ENCODE data around the gene GRK5. TPM values are rescaled to one million over a fixed set of nuclear protein-coding genes. Genes with fewer than 3 reads are reported as not detected.

GRK5 gene
- total RNA-seq, 4 donors from 2014 or later: 11.6 to 38.2 (median 21.4) TPM

DNA sequence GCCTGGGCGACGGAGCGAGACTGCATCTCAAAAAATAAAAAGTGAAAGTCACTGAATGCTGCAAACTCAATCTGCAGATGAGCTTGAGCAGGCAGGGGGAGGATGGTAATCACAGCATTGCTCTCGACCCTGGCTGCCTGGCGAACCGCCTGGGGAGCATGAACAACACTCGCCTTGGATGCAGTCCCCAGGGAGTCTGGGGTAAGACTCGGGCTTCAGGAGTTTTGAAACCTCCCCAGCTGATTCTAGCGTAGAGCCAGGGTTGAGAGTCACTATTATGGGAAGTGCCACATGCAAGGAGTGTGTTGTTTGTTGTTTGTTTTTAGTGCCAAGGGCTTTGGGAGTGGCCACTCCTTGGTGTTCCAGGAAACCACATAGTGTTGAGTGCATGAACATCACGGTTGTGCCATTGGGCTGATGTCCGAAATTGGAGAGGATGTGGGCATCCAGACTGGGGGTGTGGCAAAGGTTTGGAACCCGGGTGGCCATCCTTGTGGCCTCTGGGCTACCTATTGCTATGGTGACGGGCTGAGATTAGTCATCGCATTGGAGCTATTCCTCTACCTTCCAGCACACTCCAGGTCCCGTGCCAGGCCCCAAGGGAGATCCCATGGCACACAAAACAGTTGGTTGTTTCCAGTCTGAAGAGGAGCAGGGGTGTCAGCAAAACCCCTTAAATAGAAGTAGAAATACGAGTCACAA lies 242.5 kb downstream of the GRK5 start:
- no peak for TF ChIP-seq CTCF (IDR thresholded peaks at IDR 0.05; ENCODE audit: low read depth)

DNA sequence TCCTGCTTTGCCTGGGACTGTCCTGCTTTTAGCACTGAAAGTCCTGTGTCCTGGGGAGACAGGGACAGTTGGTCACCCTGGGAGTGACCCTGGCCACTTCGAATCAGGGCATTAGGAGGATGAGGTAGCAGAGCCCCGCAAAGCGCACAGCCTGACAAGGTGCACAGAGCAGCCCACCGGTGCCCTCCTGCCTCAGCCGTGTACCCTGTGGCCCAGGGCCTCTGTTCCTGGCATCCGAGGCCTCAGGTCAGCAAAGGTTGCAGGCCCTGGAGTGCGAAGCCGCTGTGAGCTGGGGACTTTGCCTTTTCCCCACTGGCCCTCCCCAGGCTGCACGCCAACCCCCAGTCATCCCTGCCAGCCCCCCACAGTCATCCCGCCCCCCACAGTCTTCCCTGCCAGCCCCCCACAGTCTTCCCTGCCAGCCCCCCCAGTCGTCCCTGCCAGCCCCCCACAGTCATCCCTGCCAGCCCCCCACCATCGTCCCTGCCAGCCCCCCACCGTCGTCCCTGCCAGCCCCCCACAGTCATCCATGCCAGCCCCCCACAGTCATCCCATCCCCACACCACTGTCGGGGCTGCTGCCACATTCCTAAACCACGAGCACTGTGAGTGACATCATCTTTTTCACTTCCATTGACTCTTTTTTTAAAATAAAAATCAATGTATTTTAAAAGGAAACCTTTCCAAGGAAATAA lies 243.4 kb downstream of the GRK5 start:
- TF ChIP-seq CTCF (IDR thresholded peaks at IDR 0.05; ENCODE audit: low read depth): no peak

- TF ChIP-seq CTCF (IDR thresholded peaks at IDR 0.05; ENCODE audit: low read depth): no peak
Measured at GRCh38 chr10:119451300-119451896, 244.0 kb downstream of the GRK5 start.

GRCh38 chr10:119452396-119452795 lies 245.0 kb downstream of the GRK5 start:
- TF ChIP-seq CTCF (IDR thresholded peaks at IDR 0.05; ENCODE audit: low read depth): no peak

GRCh38 chr10:119453313-119453712 lies 245.9 kb downstream of the GRK5 start:
- no peak for TF ChIP-seq CTCF (IDR thresholded peaks at IDR 0.05; ENCODE audit: low read depth)

- TF ChIP-seq CTCF (IDR thresholded peaks at IDR 0.05; ENCODE audit: low read depth): no peak
Measured at GRCh38 chr10:119454316-119454715, 246.9 kb downstream of the GRK5 start.

- TF ChIP-seq CTCF (IDR thresholded peaks at IDR 0.05; ENCODE audit: low read depth): no peak
Measured at GRCh38 chr10:119454990-119455389, 247.6 kb downstream of the GRK5 start.
